G401 (cell line): ENCODE measurements around the gene CIAPIN1. TPM values are rescaled to one million over a fixed set of nuclear protein-coding genes. Genes with fewer than 3 reads are reported as not detected.
"Not testable (repeated sequence)": the region's sequence is repeated elsewhere in the genome, so short reads cannot be mapped to it uniquely, and the experiment has no call there.

Source experiments
- DNase-seq: peaks from one replicate; pipeline ENCODE4 v3.0.0-alpha.2; 2015; ENCODE audit warnings: low spot score
- in situ Hi-C: cut with HindIII; loops from 2 replicates; pipeline ENCODE4 v1.10.0; 2016; ENCODE audit warnings: low sequenced_read_pairs, mixed read lengths
- total RNA-seq: library from RNA; depleted of rRNA; stranded (reverse); fragments of >200 nt; shearing (Covaris generic); gene quantifications from 2 replicates; pipeline ENCODE4 v1.2.3, GENCODE V29; 2014

The CIAPIN1 gene
- total RNA-seq, 1 experiment from 2014 or later: 152 TPM

- no peak for DNase-seq
- in situ Hi-C loops: no loop called here
Observed at GRCh38 chr16:57413301-57413730, 33.9 kb downstream of the CIAPIN1 start.

GRCh38 chr16:57412584-57412983, 34.6 kb downstream of the CIAPIN1 start:
- in situ Hi-C loops: no loop called here
- no peak for DNase-seq

- DNase-seq: no peak
- in situ Hi-C loops: no loop called here
Observed at GRCh38 chr16:57411362-57411976, 35.7 kb downstream of the CIAPIN1 start.

GRCh38 chr16:57409870-57410587, 37.2 kb downstream of the CIAPIN1 start:
- DNase-seq: no peak

GRCh38 chr16:57409065-57409464, 38.1 kb downstream of the CIAPIN1 start:
- no peak for DNase-seq
- in situ Hi-C loops: no loop called here

More at GRCh38 chr16:57409870-57410587, 37.2 kb downstream of the CIAPIN1 start:
- in situ Hi-C loops: no loop called here

- DNase-seq: no peak
- in situ Hi-C loops: no loop called here
Observed at GRCh38 chr16:57407521-57408353, 39.4 kb downstream of the CIAPIN1 start.

- in situ Hi-C loops: no loop called here
- DNase-seq: no peak
Observed at GRCh38 chr16:57406881-57407280, 40.3 kb downstream of the CIAPIN1 start.

- DNase-seq: no peak
- in situ Hi-C loops: no loop called here
Observed at GRCh38 chr16:57405097-57405496, 42.1 kb downstream of the CIAPIN1 start.

- no peak for DNase-seq
- in situ Hi-C loops: no loop called here
Observed at GRCh38 chr16:57403965-57404817, 43.0 kb downstream of the CIAPIN1 start, which contains the start of gene CCL17. Gene CCL17, plus strand, starts transcription at chr16:57404767. Its CDS starts 9,166 bp downstream, at chr16:57413933.

GRCh38 chr16:57401943-57402640, 45.1 kb downstream of the CIAPIN1 start:
- DNase-seq: no peak
- in situ Hi-C loops: no loop called here

- in situ Hi-C loops, DNase-seq: not testable (repeated sequence)
Observed at GRCh38 chr16:57397493-57397892, 49.7 kb downstream of the CIAPIN1 start.

- in situ Hi-C loops: no loop called here
- no peak for DNase-seq
Observed at GRCh38 chr16:57396786-57397185, 50.4 kb downstream of the CIAPIN1 start.

GRCh38 chr16:57395026-57395425, 52.2 kb downstream of the CIAPIN1 start:
- DNase-seq: no peak
- in situ Hi-C loops: no loop called here

- in situ Hi-C loops: no loop called here
- no peak for DNase-seq
Observed at GRCh38 chr16:57394444-57394843, 52.7 kb downstream of the CIAPIN1 start.

- in situ Hi-C loops: no loop called here
- no peak for DNase-seq
Observed at GRCh38 chr16:57392694-57393093, 54.5 kb downstream of the CIAPIN1 start.

GRCh38 chr16:57391708-57392107, 55.5 kb downstream of the CIAPIN1 start:
- in situ Hi-C loops: no loop called here
- DNase-seq: no peak

- no peak for DNase-seq
- in situ Hi-C loops: no loop called here
Observed at GRCh38 chr16:57391300-57391699, 55.9 kb downstream of the CIAPIN1 start.

- in situ Hi-C loops: no loop called here
- no peak for DNase-seq
Observed at GRCh38 chr16:57390636-57391295, 56.4 kb downstream of the CIAPIN1 start.
